ENCODE data around the gene JCAD. TPM values are rescaled to one million over a fixed set of nuclear protein-coding genes. Genes with fewer than 3 reads are reported as not detected.
"Not testable (repeated sequence)": the region's sequence is repeated elsewhere in the genome, so short reads cannot be mapped to it uniquely, and the experiment has no call there.

Gene JCAD
- total RNA-seq, 1 donor from 2014 or later = 27.3 TPM

GRCh38 chr10:30007406-30007805 lies 52.0 kb downstream of the JCAD start:
- H3K4me1 Mint-ChIP-seq (ENCODE audit: low read depth, unreplicated experiment) = peaks cover 11% of the 10 kb centered on the region
- DNase-seq (ENCODE audit: low read depth) = no peak
- Histone ChIP-seq H2AFZ (ENCODE audit: low read depth, low read length) (no peak overlapping the region), H3K79me2 (ENCODE audit: insufficient read depth, low read length) (no peaks in the 10 kb centered on the region), H3K9ac (ENCODE audit: low read length) (no peak overlapping the region), H3K4me1 (ENCODE audit: insufficient read depth, low read length) (no peaks in the 10 kb centered on the region), H3K36me3 (ENCODE audit: insufficient read depth, low read length) (no peaks in the 10 kb centered on the region), H3K27me3 (ENCODE audit: insufficient read depth, low read length) (no peaks in the 10 kb centered on the region), H3K9me3 (ENCODE audit: insufficient read depth, low read depth, low read length) (no peaks in the 10 kb centered on the region), H4K20me1 (ENCODE audit: insufficient read depth, low read length) (no peaks in the 10 kb centered on the region), H3K27ac (ENCODE audit: low read depth, low read length) (no peak overlapping the region), H3K4me2 (ENCODE audit: low read length) (no peak overlapping the region), H3K4me3 (ENCODE audit: insufficient read depth, low read depth, low read length) (no peak overlapping the region)
- no peaks in the 10 kb centered on the region for H3K27me3 Mint-ChIP-seq (ENCODE audit: low read depth, unreplicated experiment)
- H3K27ac Mint-ChIP-seq (ENCODE audit: unreplicated experiment) = no peak overlapping the region
- H3K36me3 Mint-ChIP-seq (ENCODE audit: low read depth, unreplicated experiment) = no peaks in the 10 kb centered on the region
- no peak overlapping the region for H3K4me3 Mint-ChIP-seq (ENCODE audit: unreplicated experiment)
- TF ChIP-seq CTCF (IDR thresholded peaks at IDR 0.05; ENCODE audit: insufficient read depth, low read depth, low read length) (no peak), EZH2 (IDR thresholded peaks at IDR 0.05; ENCODE audit: insufficient read depth, low read length) (no peak)
- peaks cover 5% of the 10 kb centered on the region for H3K9me3 Mint-ChIP-seq (ENCODE audit: unreplicated experiment)
- no peak for FAIRE-seq

- H3K4me2 ChIP-seq (ENCODE audit: low read length) = no peak overlapping the region
- no peaks in the 10 kb centered on the region for H3K36me3 Mint-ChIP-seq (ENCODE audit: low read depth, unreplicated experiment)
- H3K4me3 Mint-ChIP-seq (ENCODE audit: unreplicated experiment) = no peak overlapping the region
- no peaks in the 10 kb centered on the region for H3K27me3 ChIP-seq (ENCODE audit: insufficient read depth, low read length)
- H4K20me1 ChIP-seq (ENCODE audit: insufficient read depth, low read length) = no peaks in the 10 kb centered on the region
- no peaks in the 10 kb centered on the region for H3K27me3 Mint-ChIP-seq (ENCODE audit: low read depth, unreplicated experiment)
- no peaks in the 10 kb centered on the region for H3K79me2 ChIP-seq (ENCODE audit: insufficient read depth, low read length)
- H3K27ac Mint-ChIP-seq (ENCODE audit: unreplicated experiment) = no peak overlapping the region
- TF ChIP-seq CTCF (IDR thresholded peaks at IDR 0.05; ENCODE audit: insufficient read depth, low read depth, low read length) = no peak
- TF ChIP-seq EZH2 (IDR thresholded peaks at IDR 0.05; ENCODE audit: insufficient read depth, low read length) = no peak
- H2AFZ ChIP-seq (ENCODE audit: low read depth, low read length) = no peak overlapping the region
- peaks cover 20% of the 10 kb centered on the region for H3K4me1 Mint-ChIP-seq (ENCODE audit: low read depth, unreplicated experiment)
- no peak overlapping the region for H3K9ac ChIP-seq (ENCODE audit: low read length)
- peaks cover 5% of the 10 kb centered on the region for H3K9me3 Mint-ChIP-seq (ENCODE audit: unreplicated experiment)
- H3K36me3 ChIP-seq (ENCODE audit: insufficient read depth, low read length) = no peaks in the 10 kb centered on the region
- H3K27ac ChIP-seq (ENCODE audit: low read depth, low read length) = no peak overlapping the region
- H3K4me3 ChIP-seq (ENCODE audit: insufficient read depth, low read depth, low read length) = no peak overlapping the region
- peaks cover 10% of the 10 kb centered on the region for H3K4me1 ChIP-seq (ENCODE audit: insufficient read depth, low read length)
- no peak for FAIRE-seq
- no peak for DNase-seq (ENCODE audit: low read depth)
- no peaks in the 10 kb centered on the region for H3K9me3 ChIP-seq (ENCODE audit: insufficient read depth, low read depth, low read length)
Observed at GRCh38 chr10:30006410-30006809, 53.0 kb downstream of the JCAD start.

GRCh38 chr10:30005116-30005515 lies 54.3 kb downstream of the JCAD start:
- H3K27ac ChIP-seq (ENCODE audit: low read depth, low read length); H3K9me3 Mint-ChIP-seq (ENCODE audit: unreplicated experiment); H3K79me2 ChIP-seq (ENCODE audit: insufficient read depth, low read length); DNase-seq (ENCODE audit: low read depth); FAIRE-seq; H3K27me3 Mint-ChIP-seq (ENCODE audit: low read depth, unreplicated experiment); H3K27me3 ChIP-seq (ENCODE audit: insufficient read depth, low read length); H4K20me1 ChIP-seq (ENCODE audit: insufficient read depth, low read length); H3K4me2 ChIP-seq (ENCODE audit: low read length); H3K36me3 ChIP-seq (ENCODE audit: insufficient read depth, low read length); H3K27ac Mint-ChIP-seq (ENCODE audit: unreplicated experiment); H2AFZ ChIP-seq (ENCODE audit: low read depth, low read length); H3K4me3 ChIP-seq (ENCODE audit: insufficient read depth, low read depth, low read length); H3K4me3 Mint-ChIP-seq (ENCODE audit: unreplicated experiment); H3K36me3 Mint-ChIP-seq (ENCODE audit: low read depth, unreplicated experiment); H3K9me3 ChIP-seq (ENCODE audit: insufficient read depth, low read depth, low read length); H3K9ac ChIP-seq (ENCODE audit: low read length): not testable (repeated sequence)
- H3K4me1 ChIP-seq (ENCODE audit: insufficient read depth, low read length) = peaks cover 19% of the 10 kb centered on the region
- H3K4me1 Mint-ChIP-seq (ENCODE audit: low read depth, unreplicated experiment) = peaks cover 29% of the 10 kb centered on the region

Measured in astrocyte (in vitro differentiated cells and primary cell).